ENCODE measurements around the gene ADGRA1.
"Not testable (repeated sequence)": the region's sequence is repeated elsewhere in the genome, so short reads cannot be mapped to it uniquely, and the experiment has no call there.

Gene ADGRA1

GRCh38 chr10:133163889-133164815 is 76.4 kb downstream of the ADGRA1 start:
- no peak for DNase-seq (ENCODE audit: low spot score)

GRCh38 chr10:133164816-133165555 is 77.3 kb downstream of the ADGRA1 start:
- no peak for DNase-seq (ENCODE audit: low spot score)

GRCh38 chr10:133165556-133166503 is 78.1 kb downstream of the ADGRA1 start:
- DNase-seq (ENCODE audit: low spot score), result no peak

- no peak for DNase-seq (ENCODE audit: low spot score)
Measured at GRCh38 chr10:133166504-133166827, 78.7 kb downstream of the ADGRA1 start.

GRCh38 chr10:133166828-133167692 is 79.3 kb downstream of the ADGRA1 start:
- DNase-seq (ENCODE audit: low spot score), result no peak

GRCh38 chr10:133167693-133168616 is 80.2 kb downstream of the ADGRA1 start:
- no peak for DNase-seq (ENCODE audit: low spot score)

- no peak for DNase-seq (ENCODE audit: low spot score)
Measured at GRCh38 chr10:133168617-133169031, 80.9 kb downstream of the ADGRA1 start.

- DNase-seq (ENCODE audit: low spot score), result peak; percentile 32
Measured at GRCh38 chr10:133169173-133169947, 81.6 kb downstream of the ADGRA1 start.

- DNase-seq (ENCODE audit: low spot score), result no peak
Measured at GRCh38 chr10:133170092-133170491, 82.4 kb downstream of the ADGRA1 start.

- no peak for DNase-seq (ENCODE audit: low spot score)
Measured at GRCh38 chr10:133173860-133174640, 86.3 kb downstream of the ADGRA1 start.

- DNase-seq (ENCODE audit: low spot score), result no peak
Measured at GRCh38 chr10:133174689-133175263, 87.1 kb downstream of the ADGRA1 start.

- DNase-seq (ENCODE audit: low spot score), result not testable (repeated sequence)
Measured at GRCh38 chr10:133175624-133176023, 87.9 kb downstream of the ADGRA1 start.

- DNase-seq (ENCODE audit: low spot score), result no peak
Measured at GRCh38 chr10:133176546-133176945, 88.8 kb downstream of the ADGRA1 start.

- DNase-seq (ENCODE audit: low spot score), result no peak
Measured at GRCh38 chr10:133177380-133178157, 89.8 kb downstream of the ADGRA1 start.

GRCh38 chr10:133178357-133179127 is 90.8 kb downstream of the ADGRA1 start:
- DNase-seq (ENCODE audit: low spot score), result no peak

- no peak for DNase-seq (ENCODE audit: low spot score)
Measured at GRCh38 chr10:133179128-133179520, 91.4 kb downstream of the ADGRA1 start.
